Activated CD4-positive, alpha-beta T cell treated with anti-CD3 and anti-CD28 coated beads, Interleukin-2, amount 50 U/mL, for 16 hours (primary cell): ENCODE measurements around the gene AMBRA1.

Source experiments
- DNase-seq: peaks from one replicate; pipeline ENCODE4 v3.0.0-alpha.2; 2020

The AMBRA1 gene

DNA sequence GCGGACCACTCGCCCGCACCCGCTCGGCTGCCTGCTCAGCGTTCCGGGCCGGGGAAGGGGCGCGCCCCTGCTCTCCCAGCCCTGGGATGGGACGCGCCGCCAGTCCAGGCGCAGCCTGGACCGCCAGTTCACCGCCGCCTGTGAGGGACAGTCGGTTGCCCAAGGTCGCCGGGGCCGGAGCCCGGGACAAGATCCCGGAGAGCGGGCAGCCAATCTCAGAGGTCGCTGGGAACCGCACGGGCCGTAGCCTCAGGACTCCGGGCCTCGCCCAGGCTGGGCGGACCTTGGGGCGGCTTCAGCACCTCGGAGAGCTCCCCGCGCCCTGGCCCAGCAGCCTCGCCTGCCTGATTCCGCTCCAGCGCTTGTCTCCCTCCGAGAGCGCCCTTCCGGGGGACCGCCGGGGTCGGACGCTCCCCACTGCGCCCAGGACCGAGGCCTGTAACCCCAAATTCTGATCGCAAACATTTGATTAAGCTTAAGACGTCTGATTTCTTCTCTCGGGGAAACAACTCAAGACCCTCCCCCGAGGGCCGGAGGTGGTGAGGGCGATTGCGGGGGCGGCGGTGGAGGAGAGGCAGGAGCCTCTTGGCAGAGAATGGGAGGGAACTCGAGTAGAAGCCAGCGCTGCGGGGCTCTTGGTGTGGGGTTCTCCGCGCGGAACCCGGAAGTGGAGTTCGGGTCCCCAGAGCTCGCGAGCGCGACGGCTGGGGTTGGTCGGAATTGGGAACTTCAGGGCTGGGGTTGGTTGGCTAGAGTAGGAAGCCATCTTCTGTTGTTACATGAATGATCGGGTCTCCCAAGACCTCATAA lies 201.2 kb downstream of the AMBRA1 start:
- DNase-seq: peak; percentile 69

DNA sequence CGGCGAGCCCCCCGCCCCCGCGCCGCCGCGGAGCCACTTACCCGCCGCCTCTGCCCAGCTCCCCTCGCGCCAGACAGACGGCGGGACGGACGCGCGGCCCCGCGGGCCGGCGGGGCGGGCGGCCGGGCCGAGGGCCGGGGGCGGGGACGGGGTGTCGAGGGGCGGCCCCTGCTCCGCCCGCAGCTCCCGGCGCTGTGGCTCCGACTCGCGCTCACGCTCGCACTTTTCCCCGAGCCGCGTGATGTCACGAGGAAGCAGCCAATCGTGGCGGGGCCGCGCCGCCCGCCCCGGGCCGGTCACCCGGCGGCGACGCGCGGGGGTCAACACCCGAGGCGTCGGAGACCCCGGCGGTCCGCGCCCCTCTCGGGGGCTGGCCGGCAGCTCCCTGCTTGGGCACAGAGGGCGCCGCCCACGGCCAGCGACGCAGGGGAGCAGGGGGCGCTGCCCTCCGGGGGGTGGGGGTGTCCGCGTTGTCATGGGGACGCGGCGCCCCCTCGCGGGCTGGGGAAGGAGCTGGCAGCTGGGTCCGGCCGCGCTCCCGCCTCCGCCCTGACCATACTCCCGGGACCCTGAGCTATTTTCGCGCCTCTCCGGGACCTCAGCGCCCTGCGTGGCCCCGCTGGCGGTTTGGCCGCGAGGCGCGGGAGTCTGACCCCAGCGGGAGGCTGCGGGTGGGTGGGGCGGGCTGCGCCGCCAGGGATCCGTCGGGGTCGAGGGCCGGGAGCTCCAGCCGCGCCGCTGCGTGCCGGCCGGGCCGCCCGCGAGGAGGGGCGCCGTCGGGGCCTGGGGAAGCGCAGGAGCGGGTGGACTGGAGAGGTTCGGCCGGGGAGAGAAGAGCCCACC lies 202.0 kb downstream of the AMBRA1 start, which contains the start of gene CHRM4:
CHRM4 (minus strand) TSS at position 199 of the 843 bp plus-strand sequence. CDS start 5,219 bp downstream, outside the sequence.
- no peak for DNase-seq

DNA sequence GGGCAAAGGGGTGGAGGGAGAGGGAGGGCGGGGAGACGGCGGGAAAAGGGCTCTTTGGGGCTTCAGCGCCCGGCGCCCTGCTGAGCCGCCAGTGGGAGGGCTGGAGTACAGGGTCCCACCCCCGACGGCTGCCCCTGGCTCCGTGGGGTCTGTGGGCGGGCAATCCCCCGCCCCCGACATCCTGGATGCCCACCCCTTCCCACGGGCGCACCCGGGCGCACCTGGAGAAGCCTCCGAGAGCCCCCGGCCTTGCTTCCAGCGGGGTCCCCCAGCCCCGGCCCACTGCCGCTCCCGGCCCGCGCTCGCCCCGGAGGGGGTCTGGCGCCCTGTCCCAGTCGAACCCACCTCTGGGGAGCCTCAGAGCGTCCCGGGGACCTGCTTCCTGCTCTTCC lies 202.6 kb downstream of the AMBRA1 start:
- DNase-seq: no peak

DNA sequence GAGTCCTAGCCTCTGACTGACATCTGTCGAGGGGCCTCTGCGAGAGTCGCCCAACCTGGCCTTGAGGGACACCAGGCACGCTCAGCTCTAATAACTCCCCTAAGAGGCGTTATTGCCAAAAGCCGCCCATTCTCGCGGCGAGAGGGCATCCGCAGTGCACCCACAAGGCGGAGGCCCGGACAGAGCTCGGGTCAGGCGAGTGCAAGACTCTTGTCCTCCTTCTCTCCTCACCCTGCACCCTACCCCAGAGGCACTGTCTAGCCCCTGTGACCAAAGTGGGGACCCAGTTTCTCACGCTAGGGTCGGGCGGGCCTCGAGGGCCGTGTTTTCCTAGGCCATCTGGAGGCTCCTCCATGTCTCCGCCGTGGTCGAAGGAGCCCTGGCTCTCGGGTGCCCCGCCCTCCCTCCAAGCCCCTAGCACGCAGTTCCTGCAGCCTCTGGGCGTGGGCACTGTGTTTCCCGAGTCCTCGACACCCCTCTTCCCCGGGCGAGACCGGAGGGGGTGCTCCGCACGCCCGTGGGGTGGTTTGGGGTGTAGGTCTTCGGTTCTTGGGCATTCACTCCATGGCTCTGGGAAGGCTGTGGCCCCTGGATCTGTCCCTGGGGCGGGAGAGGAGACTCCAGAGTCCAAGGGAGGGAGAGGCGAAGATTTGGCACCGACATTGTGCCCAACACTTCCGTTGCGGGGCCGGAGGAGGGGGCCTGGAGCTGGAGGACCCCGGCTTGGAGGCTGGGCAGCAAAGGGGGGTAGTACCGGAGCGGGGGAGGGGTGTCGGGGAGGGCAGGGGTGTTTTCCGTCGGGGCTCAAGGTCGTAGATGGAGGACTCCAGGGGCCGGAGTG lies 203.3 kb downstream of the AMBRA1 start:
- no peak for DNase-seq

DNA sequence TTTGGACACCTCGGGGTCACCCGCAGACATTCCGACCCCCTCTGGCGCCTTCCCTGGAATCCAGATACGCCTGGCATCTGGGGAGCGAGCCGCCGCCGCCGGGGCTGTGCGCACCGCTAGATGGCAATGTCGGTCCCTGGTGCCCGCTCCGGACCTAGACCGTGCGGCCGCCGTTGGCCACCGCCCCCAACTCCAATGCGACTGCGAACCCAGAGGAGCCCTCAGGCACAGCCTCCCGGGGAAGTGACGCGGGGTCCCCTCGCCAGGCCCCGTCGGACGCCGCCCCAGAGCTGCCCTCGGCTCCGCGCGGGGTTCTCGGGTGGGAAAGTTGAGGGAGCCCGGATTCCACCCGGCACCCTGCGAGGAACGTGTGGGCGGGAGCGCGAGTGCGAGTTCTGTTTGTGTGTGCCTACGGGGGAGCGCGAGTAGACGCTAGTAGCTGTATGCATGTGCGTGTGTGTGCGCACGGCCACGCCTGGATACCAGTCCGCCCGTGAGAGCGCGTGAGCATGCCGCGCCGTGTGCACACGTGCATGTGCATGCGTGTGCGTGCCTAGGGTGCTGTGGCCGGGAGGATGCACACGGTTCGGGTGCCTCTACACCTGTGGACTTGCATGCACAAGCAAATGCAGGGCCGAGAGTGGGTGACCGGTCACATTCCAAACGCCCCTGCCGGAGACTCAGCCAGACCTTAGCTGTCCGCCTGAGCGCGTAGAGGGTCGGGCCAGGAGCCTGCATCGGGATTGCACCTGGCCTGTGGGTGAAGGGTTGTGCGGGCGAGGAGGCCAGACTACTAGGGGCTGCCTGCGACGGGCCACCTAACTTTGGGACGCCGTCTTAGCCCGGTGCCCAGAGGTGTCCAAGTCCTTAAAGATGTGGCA lies 204.1 kb downstream of the AMBRA1 start:
- DNase-seq: peak; percentile 66

DNA sequence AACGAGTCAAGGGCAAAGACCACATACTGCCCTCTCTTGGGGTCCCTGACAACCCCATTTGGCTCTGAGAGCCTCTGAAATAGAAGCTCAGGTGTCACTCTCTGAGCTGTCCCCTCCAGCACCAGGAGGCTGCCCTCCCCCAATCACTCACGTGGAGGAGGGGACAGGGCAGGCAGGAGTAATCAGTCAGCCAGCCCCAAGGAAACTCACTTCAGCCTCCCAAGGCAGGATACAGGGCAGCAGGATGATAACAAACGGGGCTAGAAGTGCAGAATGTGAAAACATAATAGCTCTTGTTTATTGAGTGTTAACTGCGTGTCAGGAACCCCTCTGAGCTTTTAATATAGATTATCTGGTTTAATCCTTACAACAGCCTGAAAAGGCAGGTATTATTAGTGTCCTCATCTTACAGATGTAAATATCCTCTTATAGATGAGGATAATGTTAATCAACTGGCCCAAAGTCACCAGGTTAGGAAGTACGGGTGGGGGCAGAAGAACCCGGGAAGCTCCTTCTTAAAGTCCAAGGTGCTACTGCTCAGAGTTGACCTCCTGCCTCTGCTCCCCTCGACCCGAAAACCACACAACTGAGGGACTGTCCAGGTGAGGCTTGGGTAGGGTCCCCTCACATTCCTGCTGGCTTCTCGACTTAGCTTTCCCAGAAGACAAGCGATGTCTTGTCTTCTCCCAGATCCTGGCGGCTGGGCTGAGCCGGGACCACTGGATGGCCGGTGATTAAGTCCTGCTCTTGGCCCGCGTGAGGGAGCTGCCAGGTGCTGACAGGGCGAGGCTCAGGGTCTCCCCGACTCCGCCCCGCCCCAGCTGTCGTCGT lies 205.0 kb downstream of the AMBRA1 start:
- no peak for DNase-seq

DNA sequence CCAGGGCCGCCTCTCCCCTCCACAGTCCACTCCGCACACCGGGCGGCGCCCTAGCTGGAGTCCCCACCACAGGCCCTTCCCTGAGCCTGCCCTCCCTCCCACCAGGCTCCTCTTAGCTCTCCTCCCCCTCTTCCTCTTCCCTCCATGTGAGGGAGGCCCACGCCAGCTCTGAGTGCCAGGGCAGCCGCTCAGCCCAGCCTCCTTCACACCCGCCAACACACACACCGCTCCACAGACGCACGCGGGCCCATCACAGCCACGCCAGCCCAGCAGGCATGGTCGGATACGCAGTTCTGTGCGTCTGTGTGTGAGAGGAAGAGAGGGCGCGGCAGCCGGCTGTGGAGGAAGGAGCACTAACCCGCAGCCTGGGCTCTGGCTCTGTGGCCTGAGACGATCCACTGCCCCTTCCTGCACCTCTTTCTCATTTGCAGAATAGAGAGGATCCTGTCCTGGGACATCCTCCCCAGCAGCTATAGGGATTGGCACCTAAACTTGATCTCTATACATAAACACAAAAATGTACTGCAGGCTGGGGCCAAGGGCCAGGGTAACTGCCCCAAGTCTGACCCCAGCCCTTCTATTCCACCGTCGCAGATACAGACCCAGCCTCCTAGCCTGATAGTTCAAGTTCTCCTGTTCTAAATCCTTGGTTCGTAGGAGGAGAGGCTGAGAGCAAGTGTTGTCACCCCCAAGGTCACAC lies 205.8 kb downstream of the AMBRA1 start:
- DNase-seq: no peak

DNA sequence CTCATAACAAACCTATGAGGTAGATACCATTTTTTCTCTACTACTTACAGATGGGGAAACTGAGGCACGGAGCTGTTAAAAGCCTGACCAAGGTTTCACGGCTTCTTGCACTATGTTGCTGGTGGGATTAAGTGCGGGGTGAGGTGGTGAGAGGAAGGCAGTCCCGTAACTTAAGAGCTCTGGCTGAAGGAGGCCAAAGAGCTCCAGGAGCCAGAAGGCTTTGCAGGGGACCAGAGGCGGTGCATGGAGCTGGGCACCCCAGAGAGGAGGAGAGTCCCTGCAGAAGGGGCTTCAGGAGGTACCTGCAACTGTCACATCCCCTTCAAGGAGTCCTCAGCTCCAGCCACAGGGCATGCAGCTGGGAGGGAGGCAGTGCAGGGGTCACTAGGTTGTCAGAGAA lies 206.4 kb downstream of the AMBRA1 start:
- DNase-seq: no peak

DNA sequence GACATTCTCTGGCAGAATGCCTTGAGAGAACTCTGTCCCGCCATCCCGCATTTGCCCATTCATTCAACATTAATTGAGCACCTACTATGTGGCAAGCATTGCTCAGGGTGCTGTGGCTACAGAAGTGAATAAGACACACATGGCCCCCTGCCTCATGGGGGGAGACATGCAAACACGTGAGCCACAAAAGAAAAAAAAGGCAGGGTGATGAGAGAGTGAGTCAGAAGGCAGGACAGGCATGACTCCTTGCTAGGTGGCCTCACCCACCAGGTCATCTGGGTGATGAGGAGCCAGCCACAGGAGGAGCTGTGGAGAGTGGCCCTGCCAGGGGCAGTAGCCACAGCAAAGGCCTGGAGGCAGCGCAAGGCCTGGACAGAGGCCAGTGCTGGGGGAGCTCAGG lies 207.1 kb downstream of the AMBRA1 start:
- no peak for DNase-seq

DNA sequence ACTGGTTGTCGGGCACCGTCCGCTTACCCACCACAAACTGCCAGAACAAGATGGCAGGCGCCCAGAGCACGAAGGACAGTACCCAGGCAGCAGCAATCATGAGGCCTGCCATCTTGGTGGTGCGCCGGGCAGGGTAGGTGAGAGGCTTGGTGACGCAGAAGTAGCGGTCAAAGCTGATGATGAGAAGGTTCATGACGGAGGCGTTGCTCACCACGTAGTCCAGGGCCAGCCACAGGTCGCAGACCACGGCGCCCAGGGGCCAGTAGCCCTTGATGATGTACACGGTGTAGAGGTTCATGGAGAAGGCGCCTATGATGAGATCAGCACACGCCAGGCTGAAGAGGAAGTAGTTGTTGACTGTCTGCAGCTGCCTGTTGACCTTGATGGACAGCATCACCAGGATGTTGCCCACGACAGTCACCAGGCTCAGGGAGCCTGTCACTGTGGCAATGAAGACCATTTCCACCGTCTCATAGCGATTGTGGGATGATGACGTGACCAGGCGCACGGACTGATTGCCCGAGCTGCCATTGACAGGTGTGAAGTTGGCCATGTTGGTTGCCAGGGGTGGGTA lies 207.7 kb downstream of the AMBRA1 start:
- no peak for DNase-seq

DNA sequence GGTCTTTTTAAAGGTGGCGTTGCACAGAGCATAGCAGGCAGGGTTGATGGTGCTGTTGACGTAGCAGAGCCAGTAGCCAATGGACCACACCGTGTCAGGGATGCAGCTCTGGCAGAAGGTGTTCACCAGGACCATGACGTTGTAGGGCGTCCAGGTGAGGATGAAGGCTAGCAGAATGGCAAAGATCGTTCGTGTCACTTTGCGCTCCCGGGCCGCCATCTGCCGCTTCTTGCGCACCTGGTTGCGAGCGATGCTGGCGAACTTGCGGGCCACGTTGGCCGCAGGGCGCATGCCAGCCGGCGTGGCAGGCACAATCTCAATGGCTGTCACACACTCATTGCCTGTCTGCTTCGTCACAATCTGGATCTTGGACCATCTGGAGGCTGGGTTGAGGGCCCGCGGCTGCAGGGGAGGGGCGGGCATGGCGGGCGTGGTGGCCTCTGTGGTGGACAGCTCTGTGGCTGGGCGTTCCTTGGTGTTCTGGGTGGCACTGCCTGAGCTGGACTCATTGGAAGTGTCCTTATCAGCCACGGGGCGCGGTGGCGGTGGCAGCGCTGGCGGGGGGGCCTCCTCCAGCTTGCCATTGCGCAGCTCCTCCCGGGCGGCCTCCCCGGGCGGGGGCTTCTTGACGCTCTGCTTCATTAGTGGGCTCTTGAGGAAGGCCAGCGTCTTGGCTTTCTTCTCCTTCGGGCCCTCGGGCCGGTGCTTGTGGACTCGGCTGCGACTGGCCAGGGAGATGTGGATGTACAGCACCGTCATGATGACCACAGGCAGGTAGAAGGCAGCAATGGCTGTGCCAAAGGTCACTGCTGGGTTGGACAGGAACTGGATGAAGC lies 208.4 kb downstream of the AMBRA1 start:
- DNase-seq: no peak

DNA sequence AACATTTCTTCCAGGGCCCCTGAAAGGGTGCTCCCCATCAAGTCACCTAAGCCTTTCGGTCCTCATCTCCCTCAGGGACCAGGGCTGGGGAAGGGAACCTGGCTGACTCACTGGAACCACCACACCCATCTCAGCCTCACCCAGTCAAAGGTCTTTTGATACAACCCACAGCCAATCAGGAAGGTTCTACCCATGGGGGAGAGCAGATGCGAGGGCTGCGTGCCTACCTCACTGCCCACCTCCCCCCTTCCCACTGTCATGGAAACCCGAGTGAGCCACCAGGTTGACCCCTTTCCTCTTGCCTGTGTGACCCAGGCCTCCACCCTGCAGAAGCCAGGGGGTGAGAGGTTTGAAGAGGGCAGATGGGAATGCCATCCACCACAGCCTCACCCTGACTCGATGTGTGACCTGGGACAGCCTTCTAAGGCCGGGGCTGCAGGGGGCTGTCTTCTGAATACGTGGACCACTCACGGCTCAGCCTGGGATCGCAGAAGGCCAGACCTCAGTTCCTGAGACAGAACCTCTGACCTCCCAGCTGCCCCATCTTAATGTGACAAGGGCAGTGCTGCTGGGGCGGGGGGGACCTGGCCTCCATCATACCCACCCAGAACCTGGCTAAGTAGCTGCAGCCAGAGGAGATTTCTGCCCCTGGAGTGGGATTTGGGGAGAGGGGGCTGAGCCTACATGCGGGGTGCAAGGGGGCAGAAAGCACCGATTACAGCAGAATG lies 209.7 kb downstream of the AMBRA1 start:
- no peak for DNase-seq

DNA sequence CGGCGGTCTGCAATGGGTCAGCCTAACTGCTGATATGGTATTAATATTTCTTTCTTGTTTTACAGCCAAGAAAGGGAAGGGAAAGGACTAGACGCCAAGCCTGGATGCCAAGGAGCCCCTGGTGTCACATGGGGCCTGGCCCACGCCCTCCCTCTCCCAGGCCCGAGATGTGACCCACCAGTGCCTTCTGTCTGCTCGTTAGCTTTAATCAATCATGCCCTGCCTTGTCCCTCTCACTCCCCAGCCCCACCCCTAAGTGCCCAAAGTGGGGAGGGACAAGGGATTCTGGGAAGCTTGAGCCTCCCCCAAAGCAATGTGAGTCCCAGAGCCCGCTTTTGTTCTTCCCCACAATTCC lies 210.4 kb downstream of the AMBRA1 start:
- DNase-seq: no peak

DNA sequence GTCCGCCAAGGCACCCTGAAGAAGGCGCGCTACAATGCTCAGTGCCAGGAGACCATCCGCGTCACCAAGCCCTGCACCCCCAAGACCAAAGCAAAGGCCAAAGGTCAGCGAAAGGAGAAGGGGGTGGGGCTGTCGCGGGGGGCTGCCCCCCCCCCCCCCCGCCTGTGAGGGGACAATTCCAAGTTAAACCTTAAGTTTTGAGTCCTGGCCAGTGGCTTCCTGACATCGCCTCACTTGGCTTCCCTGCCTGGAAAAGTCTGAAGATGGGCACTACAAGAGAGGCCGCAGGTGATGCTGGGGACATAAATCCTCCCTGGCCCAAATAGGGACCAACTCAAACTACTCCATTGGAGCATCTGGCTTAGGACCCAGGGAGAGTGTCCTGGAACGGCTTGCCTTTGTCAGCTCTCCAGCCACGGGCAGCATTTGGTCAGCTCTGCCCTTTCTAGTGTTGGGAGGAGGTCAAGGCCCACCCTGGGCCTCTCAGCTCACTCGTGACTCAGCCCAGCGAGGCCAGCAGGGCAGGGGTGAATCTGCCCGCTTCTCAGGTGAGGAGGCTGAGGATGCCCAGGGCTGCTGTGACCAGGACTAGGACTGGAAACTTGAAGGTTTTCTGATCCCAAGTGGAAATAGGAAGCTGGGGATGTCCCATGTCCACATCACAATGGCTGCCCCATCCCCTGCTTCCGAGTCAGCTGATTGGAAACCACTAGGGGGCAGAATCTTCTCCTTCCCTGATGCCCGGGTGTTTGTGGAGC lies 211.0 kb downstream of the AMBRA1 start:
- DNase-seq: no peak

DNA sequence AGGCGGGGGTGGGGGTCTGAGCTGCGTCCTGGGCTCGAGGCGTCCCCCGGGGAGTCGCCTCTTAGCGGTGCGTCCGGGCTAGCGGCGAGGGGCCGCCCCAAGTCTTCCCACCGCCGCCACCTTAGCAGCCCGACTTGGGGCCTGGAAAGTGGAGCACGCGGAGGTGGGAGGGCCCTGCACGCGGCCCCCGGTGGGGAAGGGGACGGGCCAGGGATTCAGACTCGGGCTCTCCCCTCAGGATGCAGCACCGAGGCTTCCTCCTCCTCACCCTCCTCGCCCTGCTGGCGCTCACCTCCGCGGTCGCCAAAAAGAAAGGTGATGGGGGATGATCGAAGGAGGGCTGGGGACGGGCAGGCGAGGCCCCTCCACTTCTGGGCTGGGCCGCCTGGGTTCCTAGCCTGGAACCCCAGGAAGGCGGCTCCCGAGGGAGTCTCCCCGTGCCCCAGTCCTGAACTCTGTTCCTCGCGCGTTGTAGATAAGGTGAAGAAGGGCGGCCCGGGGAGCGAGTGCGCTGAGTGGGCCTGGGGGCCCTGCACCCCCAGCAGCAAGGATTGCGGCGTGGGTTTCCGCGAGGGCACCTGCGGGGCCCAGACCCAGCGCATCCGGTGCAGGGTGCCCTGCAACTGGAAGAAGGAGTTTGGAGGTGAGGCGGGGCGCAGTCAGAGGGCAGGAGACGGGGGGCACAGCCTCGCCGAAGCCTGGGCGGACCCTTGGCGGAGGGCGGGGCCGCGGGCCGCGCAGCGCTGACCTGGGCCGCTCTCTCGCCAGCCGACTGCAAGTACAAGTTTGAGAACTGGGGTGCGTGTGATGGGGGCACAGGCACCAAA lies 211.8 kb downstream of the AMBRA1 start:
- DNase-seq: no peak

DNA sequence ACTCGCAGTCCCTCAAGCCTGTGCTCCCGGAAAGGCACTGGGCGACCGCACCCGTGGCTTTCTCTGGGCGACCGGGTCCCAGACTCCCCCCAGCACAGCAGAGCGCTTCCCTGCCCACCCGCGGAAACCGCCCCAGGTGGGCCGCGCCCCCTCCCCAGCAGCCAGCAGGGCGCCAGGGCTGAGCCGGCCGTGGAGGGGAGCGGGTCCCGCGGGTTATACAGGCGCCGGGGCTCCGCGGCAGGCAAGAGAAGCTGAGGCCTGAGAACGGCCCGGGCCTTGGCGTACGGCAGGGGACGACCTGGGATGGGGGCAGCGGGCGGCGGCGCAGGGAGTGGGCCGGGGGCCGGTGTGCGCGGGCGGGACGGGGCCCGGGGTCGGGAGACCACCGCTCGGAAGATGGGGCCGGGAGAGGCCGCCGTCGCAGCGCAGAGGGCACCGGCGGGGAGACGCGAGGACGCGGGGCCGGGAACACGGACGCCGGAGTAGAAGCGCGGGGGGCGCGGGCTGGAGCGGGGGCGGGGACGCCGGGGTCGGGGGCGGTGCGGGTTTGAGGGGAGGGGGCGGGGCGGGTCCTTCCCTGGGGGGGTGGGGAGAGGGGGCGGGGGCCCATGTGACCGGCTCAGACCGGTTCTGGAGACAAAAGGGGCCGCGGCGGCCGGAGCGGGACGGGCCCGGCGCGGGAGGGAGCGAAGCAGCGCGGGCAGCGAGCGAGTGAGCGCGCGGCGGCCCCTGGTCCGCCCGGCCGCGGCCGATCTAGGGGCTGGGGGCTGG lies 212.6 kb downstream of the AMBRA1 start, which contains the start of gene MDK:
MDK (plus strand) TSS at position 622 of the 771 bp plus-strand sequence. CDS start 389 bp downstream, outside the sequence.
- no peak for DNase-seq
